Epithelial cell of proximal tubule (primary cell): Measurements from ENCODE around the gene TNFRSF19. TPM values are rescaled to one million over a fixed set of nuclear protein-coding genes. Genes with fewer than 3 reads are reported as not detected.

Experiments used
- DNase-seq: peaks from one replicate; pipeline ENCODE4 v3.0.0-alpha.2; 2011; ENCODE audit warnings: low read depth
- H3K4me3 ChIP-seq: 2 replicates; pipeline ENCODE4 v1.5.1; 2011; ENCODE audit warnings: low read depth, mild to moderate bottlenecking, low read length
- CTCF ChIP-seq: conservative IDR thresholded peaks from 2 replicates; pipeline ENCODE4 v1.5.1; 2012; ENCODE audit warnings: low read depth, mild to moderate bottlenecking, low read length
- total RNA-seq: library from RNA; depleted of rRNA; stranded (reverse); fragments of >200 nt; gene quantifications from 2 replicates; pipeline ENCODE4 v1.2.3, GENCODE V29; 2015

TNFRSF19 gene
- total RNA-seq, 1 donor from 2014 or later, result 8.4 TPM

- TF ChIP-seq CTCF, result no peak
- no peak overlapping the region for H3K4me3 ChIP-seq
- no peak for DNase-seq
Measured at GRCh38 chr13:23642110-23642509, 71.9 kb downstream of the TNFRSF19 start.

GRCh38 chr13:23643338-23644125 lies 73.3 kb downstream of the TNFRSF19 start:
- DNase-seq, result no peak
- no peak for TF ChIP-seq CTCF
- no peak overlapping the region for H3K4me3 ChIP-seq

- no peak overlapping the region for H3K4me3 ChIP-seq
- TF ChIP-seq CTCF, result no peak
- no peak for DNase-seq
Measured at GRCh38 chr13:23644126-23644419, 73.9 kb downstream of the TNFRSF19 start.

- no peak for TF ChIP-seq CTCF
- no peak for DNase-seq
- no peak overlapping the region for H3K4me3 ChIP-seq
Measured at GRCh38 chr13:23644527-23645138, 74.4 kb downstream of the TNFRSF19 start.

GRCh38 chr13:23645851-23646250 lies 75.6 kb downstream of the TNFRSF19 start:
- DNase-seq, result no peak
- H3K4me3 ChIP-seq, result no peak overlapping the region
- TF ChIP-seq CTCF, result no peak

GRCh38 chr13:23651439-23651838 lies 81.2 kb downstream of the TNFRSF19 start:
- TF ChIP-seq CTCF, result no peak
- no peak overlapping the region for H3K4me3 ChIP-seq
- no peak for DNase-seq

- no peak for DNase-seq
- H3K4me3 ChIP-seq, result no peak overlapping the region
- no peak for TF ChIP-seq CTCF
Measured at GRCh38 chr13:23651887-23652286, 81.7 kb downstream of the TNFRSF19 start.
